PC-9 (cell line): ENCODE data around the gene DSCAM. TPM values are rescaled to one million over a fixed set of nuclear protein-coding genes. Genes with fewer than 3 reads are reported as not detected.

ENCODE experiments used
- BruUV-seq: library from RNA; stranded (reverse); fragments of 400-500 nt; replicated peaks from 2 replicates; lab custom pipeline; 2021; lab: Mats Ljungman, UMichigan
- CTCF ChIA-PET: fragments of 300-600 bp; sonication (Branson Sonifier 250); formaldehyde crosslinking; loops from one replicate; lab custom pipeline; 2022; ENCODE audit warnings: antibody characterized with exemption; lab: Charles Lee
- POLR2A ChIA-PET: fragments of 300-600 bp; sonication (Branson Sonifier 250); formaldehyde crosslinking; loops from one replicate; lab custom pipeline; 2022; ENCODE audit warnings: antibody characterized with exemption; ENCODE audit not compliant: unreplicated experiment; lab: Charles Lee
- DNase-seq, 2 experiments: peaks; one replicate each; pipeline versions ENCODE4 v3.0.0 to v3.0.0-alpha.2; 2015 to 2022; ENCODE audit warnings: mixed read lengths in 1 of 2
- H2AFZ ChIP-seq: fragments of 200-600 bp; sonication (generic); 2 replicates; pipeline ENCODE4 v1.8.1; 2017; ENCODE audit warnings: antibody characterized with exemption
- H3F3A ChIP-seq: fragments of 200-600 bp; sonication (generic); 2 replicates; pipeline ENCODE4 v1.8.1; 2017; ENCODE audit warnings: antibody characterized with exemption, mild to moderate bottlenecking, low read depth; ENCODE audit not compliant: insufficient read depth
- H3K27ac ChIP-seq: fragments of 200-600 bp; sonication (generic); 2 replicates; pipeline ENCODE4 v1.6.1; 2016; ENCODE audit warnings: mixed run types
- H3K27me3 ChIP-seq: fragments of 200-600 bp; sonication (generic); 2 replicates; pipeline ENCODE4 v1.6.1; 2016; ENCODE audit warnings: low read depth, mixed run types; ENCODE audit not compliant: insufficient read depth
- H3K36me3 ChIP-seq: fragments of 200-600 bp; sonication (generic); 2 replicates; pipeline ENCODE4 v1.6.1; 2016; ENCODE audit warnings: low read depth, mixed run types
- H3K4me1 ChIP-seq: fragments of 200-600 bp; sonication (generic); replicated peaks from 2 replicates; pipeline ENCODE4 v1.6.1; 2016; ENCODE audit warnings: mixed run types; ENCODE audit not compliant: insufficient read depth
- H3K4me2 ChIP-seq: fragments of 200-600 bp; sonication (generic); 2 replicates; pipeline ENCODE4 v1.6.1; 2017; ENCODE audit warnings: mixed run types
- H3K4me3 ChIP-seq: fragments of 200-600 bp; sonication (generic); 2 replicates; pipeline ENCODE4 v1.6.1; 2016; ENCODE audit warnings: mixed run types
- H3K79me2 ChIP-seq: fragments of 200-600 bp; sonication (generic); 2 replicates; pipeline ENCODE4 v1.6.1; 2017; ENCODE audit warnings: low read depth, mixed run types
- H3K9me2 ChIP-seq: fragments of 200-600 bp; sonication (generic); 2 replicates; pipeline ENCODE4 v1.8.1; 2017; ENCODE audit warnings: mild to moderate bottlenecking; ENCODE audit not compliant: insufficient read depth
- H3K9me3 ChIP-seq: fragments of 200-600 bp; sonication (generic); 2 replicates; pipeline ENCODE4 v1.8.1; 2016; ENCODE audit warnings: low read depth; ENCODE audit not compliant: insufficient read depth
- H4K20me1 ChIP-seq: fragments of 200-600 bp; sonication (generic); 2 replicates; pipeline ENCODE4 v1.8.1; 2017; ENCODE audit not compliant: insufficient read depth
- EZH2 ChIP-seq: fragments of 200-600 bp; sonication (generic); IDR thresholded peaks from 2 replicates; pipeline ENCODE4 v1.8.0; 2017; ENCODE audit warnings: antibody characterized with exemption, low read depth
- intact Hi-C: fragments of 100-400 bp; cut with micrococcal nuclease; formaldehyde crosslinking; loops from one replicate; pipeline ENCODE4 v1.10.0; 2022; ENCODE audit not compliant: unreplicated experiment
- total RNA-seq: library from RNA; stranded (reverse); gene quantifications from 2 replicates; pipeline ENCODE4 v1.2.3, GENCODE V29; 2021
- TF ChIP-seq, protein P1 (sequence below): fragments of 200-600 bp; sonication (generic); conservative IDR thresholded peaks from 2 replicates; pipeline ENCODE4 v1.6.1; 2017; ENCODE audit warnings: mixed run types, antibody characterized with exemption, mild to moderate bottlenecking, moderate library complexity

DSCAM gene
- total RNA-seq, 1 experiment from 2014 or later: not detected

DNA sequence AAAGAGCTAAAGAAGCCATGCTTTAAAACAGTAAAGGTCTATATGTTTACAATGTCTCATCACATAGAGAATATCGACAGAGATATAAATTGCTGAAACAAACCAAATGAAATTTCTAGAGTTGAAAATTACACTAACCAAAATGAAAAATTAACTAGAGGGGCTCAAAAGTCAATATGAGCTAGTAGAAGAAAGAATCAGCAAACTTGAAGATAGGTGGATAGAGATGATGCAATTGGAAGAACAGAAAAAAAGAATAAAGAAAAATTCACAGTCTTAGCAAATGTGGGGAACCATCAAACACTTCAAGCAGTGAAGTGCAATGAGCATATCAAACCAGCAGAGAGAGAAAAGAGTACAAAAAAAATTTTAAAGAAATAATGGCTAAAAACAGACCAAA lies 24.1 kb upstream of the DSCAM start:
- Histone ChIP-seq H3F3A (no peaks in the 10 kb centered on the region), H3K9me3 (no peaks in the 10 kb centered on the region), H3K4me3 (no peak overlapping the region), H3K27me3 (no peaks in the 10 kb centered on the region), H3K79me2 (no peaks in the 10 kb centered on the region), H3K4me1 (no peaks in the 10 kb centered on the region), H4K20me1 (no peaks in the 10 kb centered on the region), H3K27ac (no peak overlapping the region), H3K36me3 (no peaks in the 10 kb centered on the region), H2AFZ (no peak overlapping the region), H3K9me2 (no peaks in the 10 kb centered on the region), H3K4me2 (no peak overlapping the region)
- CTCF ChIA-PET: no interaction called here
- POLR2A ChIA-PET: no interaction called here
- intact Hi-C loops: no loop called here
- no peak for TF ChIP-seq EZH2
- TF ChIP-seq, protein P1, sequence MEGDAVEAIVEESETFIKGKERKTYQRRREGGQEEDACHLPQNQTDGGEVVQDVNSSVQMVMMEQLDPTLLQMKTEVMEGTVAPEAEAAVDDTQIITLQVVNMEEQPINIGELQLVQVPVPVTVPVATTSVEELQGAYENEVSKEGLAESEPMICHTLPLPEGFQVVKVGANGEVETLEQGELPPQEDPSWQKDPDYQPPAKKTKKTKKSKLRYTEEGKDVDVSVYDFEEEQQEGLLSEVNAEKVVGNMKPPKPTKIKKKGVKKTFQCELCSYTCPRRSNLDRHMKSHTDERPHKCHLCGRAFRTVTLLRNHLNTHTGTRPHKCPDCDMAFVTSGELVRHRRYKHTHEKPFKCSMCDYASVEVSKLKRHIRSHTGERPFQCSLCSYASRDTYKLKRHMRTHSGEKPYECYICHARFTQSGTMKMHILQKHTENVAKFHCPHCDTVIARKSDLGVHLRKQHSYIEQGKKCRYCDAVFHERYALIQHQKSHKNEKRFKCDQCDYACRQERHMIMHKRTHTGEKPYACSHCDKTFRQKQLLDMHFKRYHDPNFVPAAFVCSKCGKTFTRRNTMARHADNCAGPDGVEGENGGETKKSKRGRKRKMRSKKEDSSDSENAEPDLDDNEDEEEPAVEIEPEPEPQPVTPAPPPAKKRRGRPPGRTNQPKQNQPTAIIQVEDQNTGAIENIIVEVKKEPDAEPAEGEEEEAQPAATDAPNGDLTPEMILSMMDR: no peak
- BruUV-seq: no TSS peak
- DNase-seq: no peak

DNA sequence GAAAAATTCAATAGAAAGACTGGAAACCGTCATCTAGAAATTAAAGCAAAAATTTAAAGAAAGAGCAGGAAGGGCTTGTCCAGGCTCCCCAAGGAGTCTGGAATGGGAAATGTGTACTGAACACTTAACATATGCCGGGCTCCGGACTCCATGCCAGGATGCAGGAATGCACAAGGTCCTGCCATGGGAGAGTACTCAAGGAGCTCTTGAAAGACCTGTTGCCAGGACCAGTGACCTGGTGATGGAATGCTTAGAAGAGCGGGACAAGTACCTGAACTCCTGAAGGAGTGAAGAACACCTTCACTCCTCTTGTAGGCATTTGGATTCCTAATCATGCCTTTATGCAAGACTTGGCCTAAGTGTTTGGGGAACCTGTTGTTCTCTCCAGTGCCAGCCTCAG lies 16.9 kb upstream of the DSCAM start:
- H3K36me3 ChIP-seq: no peaks in the 10 kb centered on the region
- H3K9me3 ChIP-seq: no peaks in the 10 kb centered on the region
- no peaks in the 10 kb centered on the region for H3F3A ChIP-seq
- H3K27ac ChIP-seq: no peak overlapping the region
- TF ChIP-seq EZH2: no peak
- TF ChIP-seq, protein P1: no peak
- intact Hi-C loops: no loop called here
- H3K4me1 ChIP-seq: no peaks in the 10 kb centered on the region
- CTCF ChIA-PET: no interaction called here
- H3K4me3 ChIP-seq: no peak overlapping the region
- no peak overlapping the region for H3K4me2 ChIP-seq
- H4K20me1 ChIP-seq: no peaks in the 10 kb centered on the region
- BruUV-seq: no TSS peak
- DNase-seq: no peak
- no peaks in the 10 kb centered on the region; the same call in 1 of the 2 replicates for H3K27me3 ChIP-seq
- H3K9me2 ChIP-seq: no peaks in the 10 kb centered on the region
- no peak overlapping the region for H2AFZ ChIP-seq
- no peaks in the 10 kb centered on the region for H3K79me2 ChIP-seq
- POLR2A ChIA-PET: no interaction called here

DNA sequence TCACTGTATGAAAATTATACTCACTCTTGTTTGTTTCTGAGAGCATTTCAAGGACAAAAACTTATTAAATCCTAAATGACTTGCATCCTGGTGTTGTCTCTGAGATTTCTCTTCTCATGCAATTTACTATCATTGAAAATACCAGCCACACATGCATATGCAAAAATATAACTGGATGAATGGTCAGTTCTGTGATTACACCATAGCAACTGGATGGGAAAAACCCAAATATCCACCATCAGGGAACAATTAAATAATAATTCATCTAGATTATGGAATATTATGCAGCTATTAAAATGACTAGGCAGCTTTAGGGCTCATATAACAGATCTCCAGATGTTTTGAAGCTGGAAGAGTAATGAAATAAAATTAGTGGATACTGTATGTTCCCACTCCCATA lies 11.6 kb upstream of the DSCAM start:
- no peak overlapping the region for H3K27ac ChIP-seq
- peaks cover 17% of the 10 kb centered on the region; the same call in 1 of the 2 replicates for H3K27me3 ChIP-seq
- intact Hi-C loops: no loop called here
- ChIA-PET POLR2A (no interaction called here), CTCF (no interaction called here)
- H2AFZ ChIP-seq: no peak overlapping the region
- DNase-seq: no peak
- no TSS peak for BruUV-seq
- H3K79me2 ChIP-seq: no peaks in the 10 kb centered on the region
- H3K36me3 ChIP-seq: no peaks in the 10 kb centered on the region
- no peaks in the 10 kb centered on the region for H3F3A ChIP-seq
- no peaks in the 10 kb centered on the region for H3K9me3 ChIP-seq
- H3K9me2 ChIP-seq: no peaks in the 10 kb centered on the region
- TF ChIP-seq, protein P1: no peak
- no peak for TF ChIP-seq EZH2
- no peaks in the 10 kb centered on the region for H4K20me1 ChIP-seq
- H3K4me3 ChIP-seq: no peak overlapping the region
- H3K4me2 ChIP-seq: no peak overlapping the region
- H3K4me1 ChIP-seq: no peaks in the 10 kb centered on the region
